Measurements from ENCODE around the gene BHMT2. TPM values are rescaled to one million over a fixed set of nuclear protein-coding genes. Genes with fewer than 3 reads are reported as not detected.

BHMT2 gene
- total RNA-seq, 1 donor from 2014 or later: 2.9 TPM

DNA sequence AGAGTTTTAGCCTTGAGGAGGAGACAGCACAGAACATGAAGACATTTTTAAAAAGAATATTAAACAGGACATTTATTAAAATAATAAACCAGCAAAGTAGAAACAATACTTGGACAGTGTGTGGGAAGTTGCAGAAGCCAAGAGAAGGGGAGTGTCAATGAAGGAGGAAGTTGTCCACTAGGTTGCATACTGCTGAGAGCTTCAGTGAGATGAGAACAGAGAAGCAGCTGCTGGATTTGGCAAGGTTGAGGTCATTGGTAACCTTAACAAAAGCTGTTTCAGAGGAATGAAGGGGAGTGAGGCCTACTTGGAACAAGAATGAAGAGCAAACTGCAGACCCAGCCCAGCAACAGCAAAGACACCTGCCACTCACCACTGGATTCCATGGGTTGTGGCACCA is 53.4 kb downstream of the BHMT2 start:
- Histone ChIP-seq H3K9me3 (no peaks in the 10 kb centered on the region), H3K36me3 (no peaks in the 10 kb centered on the region), H3K4me3 (no peak overlapping the region), H3K27ac (no peak overlapping the region), H3K27me3 (no peaks in the 10 kb centered on the region), H3K4me1 (no peaks in the 10 kb centered on the region)
- DNase-seq (ENCODE audit: low spot score in 2 of 2): no peak
- TF ChIP-seq CTCF (IDR thresholded peaks at IDR 0.05): no peak
- intact Hi-C loops (cut with DNase I): no loop called here

DNA sequence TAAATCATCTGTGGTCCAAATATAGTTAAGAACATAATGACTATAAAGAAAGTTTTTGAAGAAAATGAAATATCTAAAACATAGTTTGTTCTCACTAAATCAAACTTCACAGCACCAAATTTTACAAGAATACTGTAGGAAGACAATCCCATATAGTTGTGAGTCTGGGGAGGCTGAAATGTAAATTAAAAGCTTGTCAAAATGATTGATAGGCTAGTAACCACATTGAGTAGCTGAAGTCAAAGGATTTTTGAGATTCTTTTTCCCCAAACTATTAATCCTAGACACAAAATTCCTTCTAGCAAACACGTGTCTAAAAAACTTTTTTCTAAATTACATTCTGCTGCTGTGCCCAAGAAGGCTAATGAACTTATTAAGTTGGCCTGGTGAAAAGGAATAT is 55.0 kb downstream of the BHMT2 start:
- intact Hi-C loops (cut with DNase I): no loop called here

GRCh38 chr5:79130781-79131180 is 61.2 kb downstream of the BHMT2 start:
- H3K27me3 ChIP-seq: no peaks in the 10 kb centered on the region
- intact Hi-C loops (cut with DNase I): loop anchor here (5.0 to 10.0 kb wide), 4 partner anchors 334 to 663 kb away; partner anchors contain the start of genes HOMER1 and TENT2
- H3K4me1 ChIP-seq: no peaks in the 10 kb centered on the region
- no peaks in the 10 kb centered on the region for H3K9me3 ChIP-seq
- no peak for DNase-seq (ENCODE audit: low spot score in 2 of 2)
- no peak overlapping the region for H3K27ac ChIP-seq
- TF ChIP-seq CTCF (IDR thresholded peaks at IDR 0.05): no peak
- H3K4me3 ChIP-seq: no peak overlapping the region
- H3K36me3 ChIP-seq: no peaks in the 10 kb centered on the region

More for the DNA sequence above, 55.0 kb downstream of the BHMT2 start:
- H3K27me3 ChIP-seq: no peaks in the 10 kb centered on the region
- no peak for DNase-seq (ENCODE audit: low spot score in 2 of 2)
- TF ChIP-seq CTCF (IDR thresholded peaks at IDR 0.05): no peak
- no peaks in the 10 kb centered on the region for H3K9me3 ChIP-seq
- no peak overlapping the region for H3K27ac ChIP-seq
- no peak overlapping the region for H3K4me3 ChIP-seq
- H3K36me3 ChIP-seq: no peaks in the 10 kb centered on the region
- H3K4me1 ChIP-seq: no peaks in the 10 kb centered on the region

DNA sequence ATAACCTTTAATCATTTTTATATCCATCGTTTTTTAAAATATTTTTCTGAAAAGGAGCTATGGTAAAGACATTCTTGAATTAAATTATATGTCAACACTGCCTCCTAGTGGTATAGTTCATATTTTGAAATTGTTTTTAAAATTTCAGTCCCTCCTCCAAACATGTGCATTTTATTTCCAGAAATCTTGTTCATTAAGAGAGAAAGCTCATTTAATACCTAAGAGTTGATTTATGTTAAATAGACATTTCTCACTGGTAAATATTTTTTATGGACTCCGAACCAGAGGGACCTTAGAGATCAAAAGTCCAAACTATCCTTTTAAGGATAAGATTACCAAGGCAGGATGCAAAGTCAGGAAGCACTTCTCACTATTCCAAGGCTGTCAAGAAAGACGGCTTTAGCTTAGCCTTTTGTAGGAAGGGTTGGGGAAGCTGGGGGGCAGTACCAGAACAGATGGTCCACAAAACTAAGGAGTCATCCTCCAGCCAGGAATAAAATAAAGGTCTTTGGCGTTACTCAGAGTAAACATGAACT is 63.6 kb downstream of the BHMT2 start:
- no peaks in the 10 kb centered on the region for H3K36me3 ChIP-seq
- peak in 1 of 3 experiments; percentile 38 for TF ChIP-seq CTCF (IDR thresholded peaks at IDR 0.05)
- no peaks in the 10 kb centered on the region for H3K27me3 ChIP-seq
- intact Hi-C loops (cut with DNase I): loop anchor here (1.0 to 10.0 kb wide), 6 partner anchors 104 to 666 kb away; partner anchors contain the start of genes HOMER1, JMY and TENT2
- H3K4me3 ChIP-seq: peak overlapping the region; percentile 36 to 60
- no peak for DNase-seq (ENCODE audit: low spot score in 2 of 2)
- H3K27ac ChIP-seq: peak overlapping the region; percentile 81 to 85
- H3K9me3 ChIP-seq: no peaks in the 10 kb centered on the region
- no peaks in the 10 kb centered on the region for H3K4me1 ChIP-seq

DNA sequence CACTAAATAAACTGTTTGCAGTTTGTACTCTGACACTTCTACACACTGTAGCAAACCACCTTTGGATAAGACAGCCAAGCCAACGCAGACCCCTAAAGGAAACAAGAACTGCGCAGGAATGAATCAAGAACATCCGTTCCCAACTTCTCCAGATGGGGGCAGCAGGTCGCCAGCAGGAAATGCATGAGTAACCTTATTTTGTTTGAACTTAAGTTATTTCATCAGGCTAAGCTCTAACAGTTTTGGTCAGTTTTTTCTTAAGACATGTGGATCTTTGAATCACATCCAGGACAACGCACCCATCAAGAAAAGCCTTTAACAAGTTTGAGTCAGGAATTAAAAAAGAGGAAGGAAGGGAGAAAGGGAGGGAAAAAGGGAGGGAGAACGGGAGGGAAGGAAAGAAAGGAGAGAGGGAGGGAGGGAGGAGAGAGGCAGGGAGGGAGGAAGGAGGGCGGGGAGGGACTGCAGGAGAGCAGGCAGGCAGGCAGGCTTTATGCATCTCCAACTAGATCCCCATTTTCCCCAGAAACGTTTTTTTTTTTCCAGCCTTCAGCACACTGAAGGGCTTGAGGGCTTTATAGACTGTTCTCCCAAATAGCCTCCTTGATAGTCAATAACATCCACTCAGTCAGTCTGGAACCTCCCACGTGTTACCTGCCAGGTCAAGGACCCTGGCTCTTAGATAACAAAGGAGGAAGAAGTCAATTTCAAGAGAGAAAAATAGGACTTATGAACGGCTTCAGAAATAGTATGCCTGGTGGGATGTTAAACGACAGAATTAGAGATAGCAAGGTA is 64.3 kb downstream of the BHMT2 start:
- no peaks in the 10 kb centered on the region for H3K36me3 ChIP-seq
- H3K4me1 ChIP-seq: no peaks in the 10 kb centered on the region
- peak in 1 of 2 donors; percentile 84 for DNase-seq (ENCODE audit: low spot score in 2 of 2)
- no peaks in the 10 kb centered on the region for H3K9me3 ChIP-seq
- intact Hi-C loops (cut with DNase I): loop anchor here (1.0 to 10.0 kb wide), 6 partner anchors 103 to 667 kb away; partner anchors contain the start of genes HOMER1, JMY and TENT2
- peak; percentile 41 to 78 (median 72) for TF ChIP-seq CTCF (IDR thresholded peaks at IDR 0.05)
- no peaks in the 10 kb centered on the region for H3K27me3 ChIP-seq
- H3K4me3 ChIP-seq: peak overlapping the region; percentile 36 to 60
- H3K27ac ChIP-seq: peak overlapping the region; percentile 81 to 85
